H1 (cell line): ENCODE results near the gene MCC. TPM values are rescaled to one million over a fixed set of nuclear protein-coding genes. Genes with fewer than 3 reads are reported as not detected.

ENCODE experiments used
- CTCF ChIA-PET: fragments of 300-600 bp; sonication (Branson Sonifier 250); formaldehyde crosslinking; loops from one replicate; lab custom pipeline; 2021; ENCODE audit not compliant: partially characterized antibody; lab: Charles Lee
- POLR2A ChIA-PET: fragments of 300-600 bp; sonication (Branson Sonifier 250); formaldehyde crosslinking; loops from one replicate; lab custom pipeline; 2021; ENCODE audit warnings: inconsistent platforms; ENCODE audit not compliant: partially characterized antibody; lab: Charles Lee
- DNase-seq, 2 experiments: peaks; one replicate each; pipeline versions ENCODE4 v3.0.0 to v3.0.0-alpha.2; 2010 to 2022; ENCODE audit warnings: low spot score in 2 of 2, low read depth in 1 of 2, mixed read lengths in 1 of 2
- FAIRE-seq: peaks from 2 replicates; lab custom pipeline; 2011; peaks lifted over from hg19 to GRCh38; lab: Jason Lieb, UNC
- H2AFZ ChIP-seq: 2 replicates; pipeline ENCODE4 v1.8.1; 2012; ENCODE audit warnings: low read length, inconsistent platforms
- H2AK5ac ChIP-seq: 2 replicates; pipeline ENCODE4 v1.6.1; 2013; ENCODE audit warnings: low read depth, low read length
- H2BK120ac ChIP-seq: replicated peaks from 2 replicates; pipeline ENCODE3; 2013; ENCODE audit warnings: low read depth, low read length, inconsistent platforms
- H2BK12ac ChIP-seq: 2 replicates; pipeline ENCODE4 v1.6.1; 2013; ENCODE audit warnings: low read depth, low read length
- H2BK15ac ChIP-seq: 2 replicates; pipeline ENCODE4 v1.6.1; 2013; ENCODE audit warnings: low read length
- H2BK20ac ChIP-seq: 2 replicates; pipeline ENCODE4 v1.6.1; 2013; ENCODE audit warnings: low read length
- H2BK5ac ChIP-seq: 2 replicates; pipeline ENCODE4 v1.6.1; 2013; ENCODE audit warnings: low read depth, low read length
- H3K14ac ChIP-seq: 2 replicates; pipeline ENCODE4 v1.6.1; 2013; ENCODE audit warnings: inconsistent platforms; ENCODE audit not compliant: insufficient read length
- H3K18ac ChIP-seq: 2 replicates; pipeline ENCODE4 v1.6.1; 2013; ENCODE audit warnings: low read length; ENCODE audit errors: extremely low read depth
- H3K23ac ChIP-seq: 2 replicates; pipeline ENCODE4 v1.6.1; 2013; ENCODE audit warnings: inconsistent platforms; ENCODE audit not compliant: insufficient read length
- H3K23me2 ChIP-seq: 2 replicates; pipeline ENCODE4 v1.6.1; 2013; ENCODE audit warnings: low read depth, low read length
- H3K27ac ChIP-seq: 2 replicates; pipeline ENCODE4 v1.6.1; 2011; ENCODE audit warnings: low read depth, low read length, inconsistent platforms
- H3K27me3 ChIP-seq, 4 experiments: replicated peaks in 1 of 4; 1 replicate in 1 of 4; 2 replicates in 3 of 4; pipeline versions ENCODE4 v1.6.1 to v1.8.1; 2011 to 2013; ENCODE audit warnings: low read length in 3 of 4, mild to moderate bottlenecking in 3 of 4, inconsistent platforms in 2 of 4, mixed read lengths in 2 of 4, moderate library complexity in 1 of 4; ENCODE audit not compliant: control insufficient read depth in 3 of 4, insufficient read depth in 3 of 4; ENCODE audit errors: extremely low read depth in 1 of 4
- H3K36me3 ChIP-seq, 4 experiments: 2 replicates each; pipeline versions ENCODE4 v1.6.1 to v1.8.1; 2011 to 2013; ENCODE audit warnings: mild to moderate bottlenecking in 4 of 4, low read length in 3 of 4, moderate library complexity in 2 of 4, control low read depth in 1 of 4, inconsistent platforms in 1 of 4; ENCODE audit not compliant: insufficient read depth in 4 of 4, control insufficient read depth in 2 of 4
- H3K4ac ChIP-seq: replicated peaks from 2 replicates; pipeline ENCODE3; 2013; ENCODE audit warnings: low read length, low read depth, mixed read lengths, inconsistent platforms; ENCODE audit not compliant: insufficient read length
- H3K4me1 ChIP-seq, 4 experiments: replicated peaks in 1 of 4; 1 replicate in 1 of 4; 2 replicates in 3 of 4; pipeline versions ENCODE4 v1.6.1 to v1.8.1; 2011 to 2013; ENCODE audit warnings: low read length in 3 of 4, inconsistent platforms in 2 of 4, mixed read lengths in 1 of 4; ENCODE audit not compliant: insufficient read depth in 4 of 4, control insufficient read depth in 3 of 4
- H3K4me2 ChIP-seq, 2 experiments: 2 replicates each; pipeline versions ENCODE4 v1.6.1 to v1.8.1; 2011 to 2013; ENCODE audit warnings: low read depth in 2 of 2, low read length in 2 of 2, control low read depth in 1 of 2, inconsistent platforms in 1 of 2, mild to moderate bottlenecking in 1 of 2; ENCODE audit not compliant: insufficient read depth in 1 of 2
- H3K4me3 ChIP-seq, 4 experiments: fragments of 200-600, 300-600 bp in 1 of 4; sonication (generic), shearing (Covaris generic), sonication (Bioruptor Twin) in 1 of 4; 2 replicates each; pipeline versions ENCODE4 v1.5.1 to v1.8.1; 2011 to 2016; ENCODE audit warnings: low read length in 4 of 4, low read depth in 3 of 4, control low read depth in 2 of 4, inconsistent platforms in 2 of 4, mild to moderate bottlenecking in 2 of 4, mixed read lengths in 1 of 4, moderate library complexity in 1 of 4; ENCODE audit not compliant: insufficient read depth in 2 of 4; ENCODE audit errors: extremely low read depth in 1 of 4
- H3K56ac ChIP-seq: replicated peaks from 2 replicates; pipeline ENCODE3; 2013; ENCODE audit warnings: low read depth, mild to moderate bottlenecking, mixed read lengths, low read length, inconsistent platforms; ENCODE audit not compliant: insufficient read length
- H3K79me1 ChIP-seq: 2 replicates; pipeline ENCODE4 v1.6.1; 2013; ENCODE audit warnings: low read depth, low read length, control low read depth
- H3K79me2 ChIP-seq, 2 experiments: 2 replicates each; pipeline versions ENCODE4 v1.6.1 to v1.8.1; 2012 to 2013; ENCODE audit warnings: low read length in 2 of 2, mild to moderate bottlenecking in 2 of 2, inconsistent platforms in 1 of 2; ENCODE audit not compliant: insufficient read depth in 2 of 2, control insufficient read depth in 1 of 2
- H3K9ac ChIP-seq, 4 experiments: replicated peaks in 1 of 4; 1 replicate in 1 of 4; 2 replicates in 3 of 4; pipeline versions ENCODE4 v1.6.1 to v1.8.1; 2011 to 2013; ENCODE audit warnings: low read depth in 3 of 4, low read length in 3 of 4, control low read depth in 2 of 4, mild to moderate bottlenecking in 2 of 4, moderate library complexity in 2 of 4, inconsistent platforms in 1 of 4; ENCODE audit errors: extremely low read depth in 1 of 4
- H3K9me3 ChIP-seq, 2 experiments: 2 replicates each; pipeline versions ENCODE4 v1.6.1 to v1.8.1; 2012 to 2013; ENCODE audit warnings: mild to moderate bottlenecking in 2 of 2, moderate library complexity in 2 of 2, control low read depth in 1 of 2, inconsistent platforms in 1 of 2, low read depth in 1 of 2, low read length in 1 of 2, mixed read lengths in 1 of 2; ENCODE audit not compliant: insufficient read depth in 2 of 2
- H4K20me1 ChIP-seq, 2 experiments: replicated peaks in 1 of 2; 2 replicates each; pipeline versions ENCODE3 to v1.8.1; 2011 to 2013; ENCODE audit warnings: inconsistent platforms in 2 of 2, low read length in 2 of 2, mild to moderate bottlenecking in 1 of 2; ENCODE audit not compliant: insufficient read depth in 2 of 2, control insufficient read depth in 1 of 2
- H4K5ac ChIP-seq: 2 replicates; pipeline ENCODE4 v1.6.1; 2013; ENCODE audit warnings: low read length, low read depth, mixed read lengths, inconsistent platforms; ENCODE audit not compliant: insufficient read length
- H4K8ac ChIP-seq: 2 replicates; pipeline ENCODE4 v1.8.0; 2013; ENCODE audit warnings: mild to moderate bottlenecking, moderate library complexity, low read length, inconsistent platforms; ENCODE audit not compliant: insufficient read depth; ENCODE audit errors: extremely low read depth
- H4K91ac ChIP-seq: replicated peaks from 2 replicates; pipeline ENCODE3; 2013; ENCODE audit warnings: low read length, mixed read lengths, inconsistent platforms; ENCODE audit not compliant: insufficient read length
- RFX5 ChIP-seq: IDR thresholded peaks from 2 replicates; pipeline ENCODE4 v1.6.1; 2011; ENCODE audit warnings: low read depth, low read length, improper control_type of control experiment, borderline replicate concordance
- TAF7 ChIP-seq: optimal IDR thresholded peaks from 2 replicates; pipeline ENCODE3; 2011; ENCODE audit warnings: low read depth, mild to moderate bottlenecking, inconsistent platforms, low read length, moderate library complexity, borderline replicate concordance
- WGBS, 2 experiments: shearing (Covaris generic) in 1 of 2; methylation state at CpG; one replicate each; pipeline versions ENCODE4 v1.1.6 to v1.1.7; 2013 to 2015; ENCODE audit warnings: low lambda C conversion rate in 2 of 2, mixed read lengths in 2 of 2, inconsistent platforms in 1 of 2, low coverage in 1 of 2, missing lambda C conversion rate in 1 of 2; ENCODE audit not compliant: insufficient replicate concordance in 2 of 2, insufficient coverage in 1 of 2, insufficient read length in 1 of 2; ENCODE audit errors: extremely low coverage in 1 of 2, missing lambda C conversion rate in 1 of 2; 5-methylcytosine and 5-hydroxymethylcytosine counted together
- polyA plus RNA-seq, 7 experiments: library from polyadenylated mRNA; depleted of rRNA in 3 of 7; stranded (reverse) in 5 of 7; unstranded in 2 of 7; fragments of >200 nt in 5 of 7; fragments of 200-250 nt in 2 of 7; gene quantifications; 1 replicate in 5 of 7; 2 replicates in 1 of 7; 4 replicates in 1 of 7; pipeline versions ENCODE4 v1.2.1 to v1.2.3, GENCODE V29; 2011 to 2013; ENCODE audit warnings: missing spikeins in 2 of 7, mixed read lengths in 2 of 7
- total RNA-seq: library from RNA; stranded (reverse); fragmentation: NEBNext Ultra II Directional; extraction: Animal tissue kit (Norgen Biotek cat#: 25700); gene quantifications from 2 replicates; pipeline ENCODE4 v1.2.1, GENCODE V29; 2021

Gene MCC
- total and polyA plus RNA-seq, 2 of the 8 experiments (the other 6 are each of a cell fraction or from before 2014, with no cell fraction given) = 2.6 to 18.3 TPM

DNA sequence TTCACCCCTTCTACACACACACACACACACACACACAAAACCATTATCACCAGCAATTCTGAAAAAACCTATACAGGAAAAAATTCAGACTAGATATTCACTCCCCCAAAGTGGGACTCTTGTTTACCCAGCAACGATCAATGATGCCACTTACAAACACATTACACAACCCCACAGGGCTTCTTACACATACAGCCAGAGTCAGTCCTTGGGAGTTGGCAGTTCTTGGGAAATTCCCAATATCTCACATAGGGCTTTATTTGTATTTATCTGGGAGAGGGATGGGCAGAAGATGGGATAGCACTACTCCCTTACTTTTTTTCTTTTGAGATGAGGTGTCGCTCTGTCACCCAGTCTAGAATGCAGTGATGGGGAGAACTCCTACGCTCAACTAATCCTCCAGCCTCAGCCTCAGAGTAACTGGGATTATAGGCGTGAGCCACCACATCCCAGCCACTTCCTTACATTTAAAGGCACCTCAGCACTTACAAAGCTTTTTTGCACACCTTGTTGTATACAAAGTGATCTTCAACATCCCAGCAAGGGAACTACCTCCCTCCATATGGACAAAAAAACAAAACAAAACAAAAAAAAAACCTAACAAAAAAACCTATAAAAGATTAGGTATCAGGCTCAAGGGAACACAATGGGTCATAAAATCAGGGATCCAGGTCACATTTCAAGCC is 221.9 kb downstream of the MCC start:
- Histone ChIP-seq H4K20me1 (no peaks in the 10 kb centered on the region), H2BK20ac (no peak overlapping the region), H3K27me3 (peaks cover 0 to 1% (median 0%) of the 10 kb centered on the region in 4 experiments; a peak in 2 of 7 replicates), H2AFZ (no peak overlapping the region), H3K9me3 (no peaks in the 10 kb centered on the region), H3K9ac (no peak overlapping the region), H3K4me2 (no peak overlapping the region), H3K4ac (no peak overlapping the region), H2BK120ac (no peak overlapping the region), H4K8ac (no peak overlapping the region), H3K23ac (no peak overlapping the region), H3K4me3 (no peak overlapping the region), H3K36me3 (no peaks in the 10 kb centered on the region), H3K23me2 (no peaks in the 10 kb centered on the region), H3K4me1 (peaks cover 2 to 27% (median 20%) of the 10 kb centered on the region in 4 experiments; a peak in 5 of 7 replicates), H2BK15ac (no peak overlapping the region), H3K79me1 (no peaks in the 10 kb centered on the region; the same call in 1 of the 2 replicates), H3K27ac (no peak overlapping the region), H3K56ac (no peak overlapping the region), H3K14ac (no peak overlapping the region), H4K5ac (no peak overlapping the region), H2AK5ac (no peak overlapping the region; the same call in 1 of the 2 replicates), H2BK5ac (no peak overlapping the region), H2BK12ac (no peak overlapping the region), H4K91ac (no peak overlapping the region), H3K18ac (no peak overlapping the region), H3K79me2 (peaks cover 0 to 58% of the 10 kb centered on the region in 2 experiments; a peak in 3 of 4 replicates)
- no peak for TF ChIP-seq RFX5
- no peak for TF ChIP-seq TAF7
- FAIRE-seq (peak; percentile 39), DNase-seq (no peak)
- ChIA-PET POLR2A (no interaction called here), CTCF (interaction anchor here (1.4 kb wide), 1 partner anchor 52 kb away, joined by 4 read pairs; no protein-coding TSS in a partner anchor)
- WGBS, 2 experiments = 89% methylated on average over 4 of the region's 4 CpGs; no CpG with 5 or more reads in 1 of the 2 experiments
